NCI-H2171 treated with DMSO at 0.1 percent for 48 hours (cell line): ENCODE results near the gene PBX4.
"Not testable (repeated sequence)": the region's sequence is repeated elsewhere in the genome, so short reads cannot be mapped to it uniquely, and the experiment has no call there.

Experiments used
- DNase-seq: peaks from one replicate; lab custom pipeline; 2025; lab: John Stamatoyannopoulos, UW

PBX4 gene

GRCh38 chr19:19618219-19619051, at the start of gene PBX4:
Gene PBX4, minus strand, starts transcription at chr19:19618687. Its CDS starts 58 bp downstream, at chr19:19618629.
- peak; percentile 97 for DNase-seq

- not testable (repeated sequence) for DNase-seq
Measured at GRCh38 chr19:19665420-19665948, 47.0 kb upstream of the PBX4 start.

- DNase-seq: peak; percentile 99
Measured at GRCh38 chr19:19663256-19664120, 45.0 kb upstream of the PBX4 start, which contains the start of gene ATP13A1. Gene ATP13A1, minus strand, starts transcription at chr19:19663676. Its CDS starts 10 bp downstream, at chr19:19663666.

GRCh38 chr19:19662871-19663255, 44.4 kb upstream of the PBX4 start:
- DNase-seq: no peak

GRCh38 chr19:19662344-19662743, 43.9 kb upstream of the PBX4 start:
- no peak for DNase-seq

- no peak for DNase-seq
Measured at GRCh38 chr19:19661675-19662251, 43.3 kb upstream of the PBX4 start.

GRCh38 chr19:19661141-19661674, 42.7 kb upstream of the PBX4 start:
- DNase-seq: no peak

- no peak for DNase-seq
Measured at GRCh38 chr19:19659646-19660245, 41.3 kb upstream of the PBX4 start.

GRCh38 chr19:19657397-19657783, 38.9 kb upstream of the PBX4 start:
- DNase-seq: peak; percentile 82

GRCh38 chr19:19656451-19657396, 38.2 kb upstream of the PBX4 start:
- no peak for DNase-seq

- DNase-seq: no peak
Measured at GRCh38 chr19:19655641-19656343, 37.3 kb upstream of the PBX4 start.

GRCh38 chr19:19655051-19655594, 36.6 kb upstream of the PBX4 start:
- DNase-seq: no peak

- DNase-seq: no peak
Measured at GRCh38 chr19:19654441-19654840, 36.0 kb upstream of the PBX4 start.

GRCh38 chr19:19653597-19654147, 35.2 kb upstream of the PBX4 start:
- DNase-seq: no peak

- DNase-seq: no peak
Measured at GRCh38 chr19:19652482-19653295, 34.2 kb upstream of the PBX4 start.

- DNase-seq: no peak
Measured at GRCh38 chr19:19651076-19651475, 32.6 kb upstream of the PBX4 start.

GRCh38 chr19:19650331-19650730, 31.8 kb upstream of the PBX4 start:
- DNase-seq: no peak

- no peak for DNase-seq
Measured at GRCh38 chr19:19649580-19649995, 31.1 kb upstream of the PBX4 start.
